Sciatic nerve (tissue), 2 donors: Measurements from ENCODE around the gene TXNRD2. TPM values are rescaled to one million over a fixed set of nuclear protein-coding genes. Genes with fewer than 3 reads are reported as not detected.

Experiments
- ATAC-seq: fragments of 200-7000 bp; cut with Tn5 transposase; one replicate; pipeline ENCODE4 v1.9.1; 2020; ENCODE audit warnings: mild to moderate bottlenecking, moderate library complexity
- DNase-seq: peaks from one replicate; pipeline ENCODE4 v3.0.0-alpha.2; 2020; ENCODE audit warnings: low spot score
- intact Hi-C: fragments of 100-400 bp; cut with DNase I; formaldehyde crosslinking; loops from one replicate; pipeline ENCODE4 v1.14.2; 2022
- microRNA-seq: library from miRNA; unstranded; fragments of <30 nt; microRNA quantifications from one replicate; pipeline ENCODE4 v1.2.0, GENCODE V29; 2020
- total RNA-seq: library from RNA; stranded (reverse); fragmentation: NEBNext Ultra II Directional; extraction: Animal tissue kit (Norgen Biotek cat#: 25700); gene quantifications from one replicate; pipeline ENCODE4 v1.2.1, GENCODE V29; 2021
- donor health status: DM: no; HTN: no; CAD: no.
- donor health status: DM: no; HTN: no; CAD: no.

The TXNRD2 gene
- total RNA-seq, 1 donor from 2014 or later = 33.9 TPM

GRCh38 chr22:19825904-19826618 is 115.6 kb downstream of the TXNRD2 start:
- no peak for ATAC-seq
- intact Hi-C loops = no loop called here
- DNase-seq = no peak

Small RNAs within 50 kb of the gene (microRNA-seq; reads per million reads assigned to microRNA genes)
- not detected for gene MIR4761

Other genes starting within 250 kb of the TXNRD2 start
- 22.5 TPM for gene SEPTIN5, start 227.3 kb downstream of the TXNRD2 start, total RNA-seq
- 4.1 TPM for gene GP1BB, start 218.3 kb downstream of the TXNRD2 start, total RNA-seq
- gene TBX1, start 181.0 kb downstream of the TXNRD2 start, total RNA-seq = 4.2 TPM
- 6.2 TPM for gene GNB1L, start 86.9 kb downstream of the TXNRD2 start, total RNA-seq
- gene RTL10, start 86.9 kb downstream of the TXNRD2 start, total RNA-seq = 22.9 TPM
- 155 TPM for gene COMT, start within 50 bp of the TXNRD2 start, total RNA-seq
- gene ARVCF, start 75.0 kb upstream of the TXNRD2 start, total RNA-seq = 59.4 TPM
- 28.4 TPM for gene TANGO2, start 79.3 kb upstream of the TXNRD2 start, total RNA-seq
- 37.6 TPM for gene DGCR8, start 138.4 kb upstream of the TXNRD2 start, total RNA-seq
- gene RANBP1, start 174.3 kb upstream of the TXNRD2 start, total RNA-seq = 58.8 TPM
- gene TRMT2A, start 175.4 kb upstream of the TXNRD2 start, total RNA-seq = 46.8 TPM
- gene ZDHHC8, start 190.0 kb upstream of the TXNRD2 start, total RNA-seq = 143 TPM
- gene CCDC188, start 209.2 kb upstream of the TXNRD2 start, total RNA-seq = 6.8 TPM